ENCODE data around the gene RXRA. TPM values are rescaled to one million over a fixed set of nuclear protein-coding genes. Genes with fewer than 3 reads are reported as not detected.

Gene RXRA
- total and polyA plus RNA-seq, 2 of the 13 experiments (the other 11 are each of a cell fraction or from before 2014, with no cell fraction given) = 18.9 to 29.2 TPM

DNA sequence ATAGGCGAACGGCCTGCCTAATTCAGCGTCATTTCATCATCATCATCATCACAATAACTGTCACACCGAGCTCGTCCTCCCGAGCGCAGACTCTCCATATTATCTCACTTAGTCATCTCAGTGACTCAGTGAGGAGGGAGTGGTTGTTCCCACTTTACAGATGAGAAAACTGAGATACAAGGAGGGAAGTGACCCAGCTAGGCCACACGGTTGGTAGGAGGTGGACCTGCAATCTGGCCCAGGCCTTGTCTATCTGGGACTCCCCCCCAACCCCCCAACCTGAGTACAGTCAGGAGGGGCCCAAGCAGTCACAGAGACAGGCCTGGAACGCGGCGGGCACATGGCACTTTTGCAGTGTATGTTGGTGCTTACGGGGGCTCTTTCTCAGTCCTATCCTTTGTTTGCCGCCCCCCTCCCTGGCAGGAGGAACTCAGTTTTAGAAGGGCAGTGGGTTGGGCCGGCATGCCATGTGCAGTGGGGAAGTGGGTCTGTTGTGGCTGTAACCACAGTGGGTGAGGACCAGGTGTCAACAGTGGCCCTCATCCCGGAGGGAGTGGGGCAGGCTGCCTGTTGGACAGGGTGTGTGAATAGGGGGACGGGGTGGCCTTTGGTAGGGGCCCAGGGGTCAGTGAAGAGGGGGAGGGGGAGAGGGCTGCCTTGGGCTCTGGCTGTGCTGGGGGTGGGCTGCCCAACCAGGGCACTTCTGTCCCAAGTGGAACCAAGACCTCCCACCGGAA, 1.7 kb upstream of the RXRA start (continued):
- TF ChIP-seq KMT2B (CRISPR knock-in tag; IDR thresholded peaks at IDR 0.05) (0 out of 2 replicates have a peak, but pooled peaks have one; percentile 2), CHD4 (IDR thresholded peaks at IDR 0.05; ENCODE audit: borderline replicate concordance, low read length) (peak; percentile 89), ZNF205 (CRISPR knock-in tag; IDR thresholded peaks at IDR 0.05) (0 out of 2 replicates have a peak, but pooled peaks have one; percentile 7), ZNF792 (CRISPR knock-in tag; IDR thresholded peaks at IDR 0.05) (0 out of 2 replicates have a peak, but pooled peaks have one; percentile 11), ZMYM2 (CRISPR knock-in tag; IDR thresholded peaks at IDR 0.05) (0 out of 2 replicates have a peak, but pooled peaks have one; percentile 40), ZMYM3 (CRISPR knock-in tag; IDR thresholded peaks at IDR 0.05) (peak; percentile 99), ARID2 (CRISPR knock-in tag; IDR thresholded peaks at IDR 0.05; ENCODE audit: borderline replicate concordance) (0 out of 2 replicates have a peak, but pooled peaks have one; percentile 7), KDM1A (CRISPR knock-in tag; IDR thresholded peaks at IDR 0.05) (peak; percentile 97), ZNF629 (CRISPR knock-in tag; conservative IDR thresholded peaks at IDR 0.05) (peak; percentile 99), ZNF605 (CRISPR knock-in tag; IDR thresholded peaks at IDR 0.05) (no peak), ADNP (CRISPR knock-in tag; IDR thresholded peaks at IDR 0.05) (peak; percentile 87; the same call in 1 of the 2 replicates), CREB1 (IDR thresholded peaks at IDR 0.05) (peak; percentile 56; the same call in 1 of the 2 replicates), CREB1 (CRISPR knock-in tag; IDR thresholded peaks at IDR 0.05) (no peak), ZNF547 (CRISPR knock-in tag; IDR thresholded peaks at IDR 0.05) (no peak), ZNF883 (CRISPR knock-in tag; IDR thresholded peaks at IDR 0.05; ENCODE audit: not compliant biosample characterization) (no peak)
- TF ChIP-seq, protein P1, sequence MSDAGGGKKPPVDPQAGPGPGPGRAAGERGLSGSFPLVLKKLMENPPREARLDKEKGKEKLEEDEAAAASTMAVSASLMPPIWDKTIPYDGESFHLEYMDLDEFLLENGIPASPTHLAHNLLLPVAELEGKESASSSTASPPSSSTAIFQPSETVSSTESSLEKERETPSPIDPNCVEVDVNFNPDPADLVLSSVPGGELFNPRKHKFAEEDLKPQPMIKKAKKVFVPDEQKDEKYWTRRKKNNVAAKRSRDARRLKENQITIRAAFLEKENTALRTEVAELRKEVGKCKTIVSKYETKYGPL (CRISPR knock-in tag; IDR thresholded peaks at IDR 0.05) = no peak
- TF ChIP-seq, protein P2, sequence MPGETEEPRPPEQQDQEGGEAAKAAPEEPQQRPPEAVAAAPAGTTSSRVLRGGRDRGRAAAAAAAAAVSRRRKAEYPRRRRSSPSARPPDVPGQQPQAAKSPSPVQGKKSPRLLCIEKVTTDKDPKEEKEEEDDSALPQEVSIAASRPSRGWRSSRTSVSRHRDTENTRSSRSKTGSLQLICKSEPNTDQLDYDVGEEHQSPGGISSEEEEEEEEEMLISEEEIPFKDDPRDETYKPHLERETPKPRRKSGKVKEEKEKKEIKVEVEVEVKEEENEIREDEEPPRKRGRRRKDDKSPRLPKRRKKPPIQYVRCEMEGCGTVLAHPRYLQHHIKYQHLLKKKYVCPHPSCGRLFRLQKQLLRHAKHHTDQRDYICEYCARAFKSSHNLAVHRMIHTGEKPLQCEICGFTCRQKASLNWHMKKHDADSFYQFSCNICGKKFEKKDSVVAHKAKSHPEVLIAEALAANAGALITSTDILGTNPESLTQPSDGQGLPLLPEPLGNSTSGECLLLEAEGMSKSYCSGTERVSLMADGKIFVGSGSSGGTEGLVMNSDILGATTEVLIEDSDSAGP (CRISPR knock-in tag; IDR thresholded peaks at IDR 0.05; ENCODE audit: borderline replicate concordance) = 0 out of 2 replicates have a peak, but pooled peaks have one; percentile 2
